Superior temporal gyrus (tissue), 1 donor: ENCODE results near the gene GFPT2.
"Not testable (repeated sequence)": the region's sequence is repeated elsewhere in the genome, so short reads cannot be mapped to it uniquely, and the experiment has no call there.

Experiments used
- DNase-seq: peaks from one replicate; pipeline ENCODE4 v3.0.0-alpha.2; 2016; ENCODE audit errors: extremely low spot score

GFPT2 gene

GRCh38 chr5:180304431-180305375, 48.4 kb downstream of the GFPT2 start:
- no peak for DNase-seq

- DNase-seq, result no peak
Measured at GRCh38 chr5:180304016-180304292, 49.2 kb downstream of the GFPT2 start.

- no peak for DNase-seq
Measured at GRCh38 chr5:180303226-180304015, 49.7 kb downstream of the GFPT2 start.

GRCh38 chr5:180302256-180302655, 50.9 kb downstream of the GFPT2 start:
- DNase-seq, result no peak

- DNase-seq, result no peak
Measured at GRCh38 chr5:180301253-180301652, 51.9 kb downstream of the GFPT2 start.

GRCh38 chr5:180299526-180299925, 53.6 kb downstream of the GFPT2 start:
- DNase-seq, result no peak

GRCh38 chr5:180299014-180299413, 54.1 kb downstream of the GFPT2 start:
- DNase-seq, result not testable (repeated sequence)

- DNase-seq, result no peak
Measured at GRCh38 chr5:180297587-180298282, 55.4 kb downstream of the GFPT2 start.

- DNase-seq, result no peak
Measured at GRCh38 chr5:180296771-180297170, 56.4 kb downstream of the GFPT2 start.

- DNase-seq, result no peak
Measured at GRCh38 chr5:180294913-180295555, 58.1 kb downstream of the GFPT2 start.

- DNase-seq, result no peak
Measured at GRCh38 chr5:180294411-180294810, 58.7 kb downstream of the GFPT2 start.

- DNase-seq, result peak; percentile 86
Measured at GRCh38 chr5:180291943-180292831, 60.9 kb downstream of the GFPT2 start, which contains the start of gene MAPK9. TSS of gene MAPK9 (minus strand) at chr5:180292083. CDS start at chr5:180280561, 11,522 bp downstream.

GRCh38 chr5:180291234-180291940, 61.7 kb downstream of the GFPT2 start:
- DNase-seq, result no peak

GRCh38 chr5:180290568-180291233, 62.4 kb downstream of the GFPT2 start:
- DNase-seq, result no peak

GRCh38 chr5:180289966-180290365, 63.2 kb downstream of the GFPT2 start:
- DNase-seq, result no peak

GRCh38 chr5:180289433-180289832, 63.7 kb downstream of the GFPT2 start:
- DNase-seq, result no peak

GRCh38 chr5:180287868-180288267, 65.3 kb downstream of the GFPT2 start:
- no peak for DNase-seq

- no peak for DNase-seq
Measured at GRCh38 chr5:180287404-180287803, 65.7 kb downstream of the GFPT2 start.

GRCh38 chr5:180284149-180284548, 69.0 kb downstream of the GFPT2 start:
- peak; percentile 73 for DNase-seq
